GM21515 (cell line): ENCODE data around the gene TPO.

Experiments used
- ATAC-seq: cut with Tn5 transposase; IDR thresholded peaks from one replicate; pipeline ENCODE4 v1.9.1; 2021; ENCODE audit not compliant: unreplicated experiment

The TPO gene

DNA sequence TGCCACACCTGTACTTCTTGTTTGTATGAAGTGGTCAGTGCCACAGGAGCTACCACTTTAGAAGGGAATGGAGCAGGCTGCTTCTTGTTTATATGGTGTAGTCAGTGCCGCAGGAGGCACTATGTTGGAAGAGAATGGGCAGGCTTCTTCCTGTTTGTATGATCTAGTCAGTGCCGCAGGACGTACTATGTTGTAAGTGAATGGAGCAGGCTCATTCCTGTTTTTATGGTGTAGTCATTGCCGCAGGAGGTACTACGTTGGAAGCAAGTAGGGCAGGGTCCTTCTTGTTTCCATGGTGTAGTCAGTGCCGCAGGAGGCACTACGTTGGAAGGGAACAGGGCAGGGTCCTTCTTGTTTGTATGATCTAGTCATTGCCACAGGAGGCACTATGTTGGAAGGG, 27.3 kb downstream of the TPO start:
- no peak for ATAC-seq

DNA sequence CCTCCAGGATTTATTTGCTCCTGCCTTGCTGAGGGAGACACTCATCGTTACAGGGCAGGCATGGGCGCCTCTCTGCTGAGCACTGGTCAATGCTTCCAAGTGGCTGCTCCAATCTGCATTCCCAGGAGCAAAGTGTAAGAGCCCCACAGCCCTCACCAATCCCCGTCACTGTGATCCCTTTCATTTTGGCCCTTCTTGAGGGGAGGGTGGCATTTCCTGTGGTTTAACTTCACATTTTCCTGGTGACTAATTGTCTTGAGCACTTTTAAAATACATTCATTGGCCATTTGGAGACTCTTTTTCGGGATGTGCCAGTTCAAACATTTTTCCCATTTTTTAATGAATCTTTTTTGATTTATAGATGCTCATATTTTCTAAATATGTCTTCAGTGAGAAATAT, 33.0 kb downstream of the TPO start:
- ATAC-seq: no peak

DNA sequence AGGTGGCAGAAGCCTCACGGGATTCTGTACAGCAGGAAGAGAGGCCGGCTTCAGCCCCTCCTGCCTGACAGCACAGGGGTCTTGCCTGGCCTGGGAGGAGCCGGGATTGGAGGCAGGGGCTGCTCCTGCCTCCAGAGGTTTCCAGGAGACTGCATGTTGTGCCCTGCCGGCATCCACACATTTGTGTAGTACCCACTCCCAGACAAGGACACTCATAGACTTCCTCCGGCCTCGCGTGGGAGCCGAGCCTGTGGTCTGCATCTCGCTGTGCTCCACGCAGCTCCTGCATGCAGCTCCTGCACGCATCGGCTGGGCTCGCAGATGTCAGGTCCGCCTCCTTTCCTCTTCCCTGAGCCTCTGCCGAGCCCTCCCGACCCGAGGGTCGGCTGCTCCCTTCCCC, 34.7 kb downstream of the TPO start:
- ATAC-seq: no peak

DNA sequence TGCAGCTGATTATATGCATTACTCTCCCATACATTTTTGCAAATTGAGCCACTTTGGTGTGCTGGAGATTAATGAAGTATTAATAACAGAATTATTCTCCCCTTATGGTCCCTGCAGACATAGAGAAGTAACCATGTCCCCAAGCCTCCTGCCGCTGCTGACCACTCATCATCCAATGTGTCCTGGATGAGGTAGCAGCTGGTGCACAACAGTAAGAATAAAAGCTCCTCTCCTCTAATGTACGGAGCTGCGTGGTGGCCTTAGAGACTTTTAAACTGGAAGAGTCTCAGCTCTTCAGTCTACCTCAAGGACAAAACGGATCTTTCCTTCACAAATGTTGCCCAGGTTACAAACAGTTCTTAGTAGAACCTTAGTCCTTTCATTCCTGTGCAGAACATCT, 37.7 kb downstream of the TPO start:
- ATAC-seq: no peak

DNA sequence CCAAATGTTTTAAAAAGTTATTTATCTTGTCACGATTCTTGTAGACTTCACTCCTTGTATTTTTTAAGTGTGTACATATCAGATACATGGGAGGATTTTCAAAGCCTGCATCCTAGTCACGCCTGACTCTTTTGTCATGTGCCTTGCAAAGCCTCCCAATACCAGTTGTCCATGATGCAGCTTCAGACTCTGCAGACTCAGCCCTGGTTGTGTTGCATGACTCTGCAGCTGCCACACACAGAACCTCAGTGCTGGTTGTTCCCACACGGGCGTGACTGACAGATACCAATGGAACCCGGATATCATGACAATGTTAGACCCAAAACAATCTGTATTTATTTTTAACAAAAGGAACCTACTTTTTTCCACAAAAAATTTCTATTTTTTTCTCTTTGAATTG, 38.2 kb downstream of the TPO start:
- ATAC-seq: no peak

DNA sequence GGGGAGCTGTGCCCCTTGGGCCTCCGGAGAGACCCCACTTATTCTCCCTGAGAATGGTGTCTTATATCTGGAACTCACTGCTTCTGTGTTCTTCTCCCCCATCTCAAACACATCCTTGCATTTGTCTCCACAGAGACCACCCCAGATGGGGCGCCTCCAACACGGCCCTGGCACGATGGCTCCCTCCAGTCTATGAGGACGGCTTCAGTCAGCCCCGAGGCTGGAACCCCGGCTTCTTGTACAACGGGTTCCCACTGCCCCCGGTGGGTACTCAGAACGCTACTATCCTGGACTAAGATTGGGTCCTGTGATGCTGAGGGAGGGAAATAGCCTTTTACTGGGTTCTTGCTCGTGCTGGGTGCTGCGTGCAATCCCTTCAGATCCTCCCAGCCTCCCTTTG, 40.3 kb downstream of the TPO start:
- no peak for ATAC-seq

DNA sequence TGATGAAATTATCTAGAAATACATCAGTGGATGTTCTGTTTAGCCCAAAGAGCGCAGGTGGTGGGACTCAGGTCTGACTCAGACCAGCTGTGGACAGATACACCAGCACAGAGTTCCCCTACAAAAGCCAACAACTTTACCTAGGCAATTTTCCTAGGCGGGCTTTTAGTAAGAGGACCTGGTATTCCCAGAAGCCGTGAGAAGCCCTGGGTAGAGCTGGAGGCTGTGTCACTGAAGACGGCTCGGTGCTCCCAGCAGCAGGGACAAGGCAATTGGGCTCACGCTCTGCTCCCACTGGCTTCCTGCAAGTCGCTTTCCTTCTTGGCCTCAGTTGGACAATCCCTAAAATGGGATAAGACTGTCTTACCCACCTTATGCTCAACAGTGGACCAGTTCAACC, 41.1 kb downstream of the TPO start:
- no peak for ATAC-seq

DNA sequence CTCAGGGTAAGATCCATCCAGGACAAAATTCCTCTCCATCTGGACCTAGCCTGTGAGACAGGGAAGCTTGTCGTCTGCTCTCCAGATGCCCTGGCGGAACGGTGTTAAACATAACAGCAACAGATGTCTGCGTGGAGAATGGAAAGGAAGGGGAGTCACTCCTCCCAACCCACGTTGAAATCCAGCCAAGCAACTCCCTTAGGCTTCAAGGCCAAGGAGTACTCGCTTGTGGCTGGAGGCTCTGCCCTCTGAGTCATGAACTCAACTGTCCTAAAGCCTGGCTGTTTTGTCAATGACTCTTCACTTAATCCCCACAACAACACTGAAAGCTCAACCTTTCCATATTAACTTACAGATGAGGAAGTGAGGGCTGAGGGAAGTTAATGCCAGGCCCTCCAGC, 42.2 kb downstream of the TPO start:
- no peak for ATAC-seq

DNA sequence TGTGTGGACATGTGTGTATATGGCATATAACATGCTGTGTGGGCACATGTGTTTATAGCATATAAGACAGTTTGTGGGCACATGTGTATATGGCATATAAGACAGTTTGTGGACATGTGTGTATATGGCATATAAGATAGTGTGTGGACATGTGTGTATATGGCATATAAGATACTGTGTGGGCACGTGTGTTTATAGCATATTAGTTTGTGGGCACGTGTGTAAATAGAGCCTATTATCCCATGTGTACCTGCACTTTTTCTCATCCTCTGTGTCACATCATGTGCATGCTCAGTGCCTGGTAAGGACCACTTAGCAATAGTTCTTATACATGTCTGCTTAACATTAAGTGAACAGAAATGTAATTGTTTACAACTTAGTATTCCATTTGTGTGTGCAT, 45.2 kb downstream of the TPO start:
- no peak for ATAC-seq

DNA sequence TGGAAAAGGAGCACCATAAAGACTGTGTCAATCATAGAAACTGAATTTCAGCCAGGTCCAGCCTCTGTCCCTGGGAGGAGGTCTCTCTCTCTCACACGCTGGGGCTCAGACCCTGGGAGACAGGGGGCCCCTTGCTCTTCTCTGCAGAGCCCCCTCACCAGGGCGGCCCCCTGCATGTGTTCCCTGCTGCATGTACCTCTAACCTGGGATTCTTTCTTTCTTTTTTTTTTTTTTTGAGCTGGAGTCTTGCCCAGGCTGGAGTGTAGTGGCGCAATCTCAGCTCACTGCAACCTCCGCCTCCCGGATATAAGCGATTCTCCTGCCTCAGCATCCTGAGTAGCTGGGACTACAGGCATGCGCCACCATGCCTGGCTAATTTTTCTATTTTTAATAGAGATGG, 46.5 kb downstream of the TPO start:
- ATAC-seq: no peak

DNA sequence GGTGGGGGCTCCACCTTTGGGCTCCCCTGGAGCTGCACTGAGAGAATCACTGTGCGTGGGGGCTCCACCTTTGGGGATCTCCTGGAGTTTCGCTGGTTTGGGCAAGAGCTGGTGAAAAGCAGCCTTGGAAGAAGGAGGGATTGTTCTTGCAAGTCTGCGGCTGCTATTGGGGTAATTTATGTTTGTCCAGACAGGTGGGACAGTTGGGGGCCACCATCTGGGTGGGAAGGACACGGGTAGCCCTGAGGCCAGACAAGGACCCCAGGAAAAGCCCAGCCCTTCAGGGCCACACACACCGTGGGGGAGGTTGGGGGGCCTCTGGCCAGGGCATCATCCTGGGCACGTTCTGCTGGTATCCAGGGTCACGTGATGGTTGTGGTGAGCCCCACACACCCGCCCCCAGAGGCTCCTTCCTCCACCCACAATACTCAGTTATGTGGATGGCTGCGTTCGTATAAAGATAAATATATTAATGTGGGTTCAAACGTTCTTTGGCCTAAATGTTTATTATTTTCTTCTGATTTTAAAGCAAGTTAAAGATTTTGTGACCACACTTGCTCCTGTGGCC, 47.7 kb downstream of the TPO start:
- ATAC-seq: no peak

DNA sequence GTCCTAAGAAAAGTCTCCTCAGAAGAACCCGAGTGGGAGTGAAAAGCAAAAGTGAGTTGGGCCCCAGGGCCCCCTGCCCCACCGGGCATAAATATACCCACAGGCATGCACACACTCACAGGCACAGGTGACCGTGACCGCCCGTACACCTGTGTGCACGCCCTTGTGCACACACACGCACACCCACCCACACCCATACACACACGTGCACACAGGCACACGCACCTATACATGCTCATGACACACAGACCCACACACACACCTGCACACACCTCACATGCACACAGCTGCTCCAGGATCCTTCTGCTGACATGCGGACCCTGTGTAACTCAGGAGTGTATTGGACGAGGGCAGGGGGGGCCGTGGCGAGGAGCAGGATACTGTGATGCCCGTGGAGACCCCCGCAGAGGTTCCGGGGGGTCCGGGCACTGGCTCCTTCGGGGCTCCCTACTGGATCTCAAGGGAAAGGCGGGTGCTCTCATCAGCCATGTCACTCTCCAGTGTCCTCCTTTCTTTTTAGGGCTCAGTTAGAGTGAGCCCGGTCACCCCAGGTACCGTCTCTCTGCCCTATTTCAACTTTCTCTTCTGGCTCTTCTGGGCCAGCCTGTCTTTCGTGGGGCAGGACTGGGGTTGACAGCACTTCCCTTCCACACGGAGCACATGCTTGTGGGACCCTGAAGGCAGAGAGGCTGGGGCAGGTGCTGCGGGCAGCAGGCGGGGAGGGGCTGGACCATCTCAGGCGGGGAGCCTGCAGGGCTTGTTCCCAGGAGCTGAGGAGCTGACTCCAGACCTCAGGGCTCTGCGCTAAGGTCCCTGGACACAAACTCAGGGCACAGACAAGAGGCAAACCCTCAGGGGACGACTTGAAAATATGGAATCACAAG, 48.5 kb downstream of the TPO start:
- ATAC-seq: no peak

DNA sequence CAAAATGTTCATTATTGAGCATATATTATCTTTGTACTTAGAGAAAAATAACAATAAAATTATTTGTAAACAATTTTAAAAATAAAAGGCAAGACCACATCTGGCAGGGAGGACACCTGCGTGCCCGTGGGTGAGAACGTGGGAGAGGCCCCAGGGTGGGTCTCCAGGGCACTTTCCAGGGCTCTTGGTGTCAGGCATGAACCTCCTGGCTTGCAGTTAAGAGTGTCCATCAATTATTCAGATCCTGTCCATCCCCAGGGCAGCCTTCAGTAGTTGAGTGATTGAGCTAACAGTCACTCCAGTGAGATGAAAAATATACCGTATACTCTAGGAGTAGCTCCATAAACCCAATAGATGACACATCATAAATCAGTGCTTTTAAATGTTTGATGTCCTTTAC, 49.7 kb downstream of the TPO start:
- ATAC-seq: no peak

DNA sequence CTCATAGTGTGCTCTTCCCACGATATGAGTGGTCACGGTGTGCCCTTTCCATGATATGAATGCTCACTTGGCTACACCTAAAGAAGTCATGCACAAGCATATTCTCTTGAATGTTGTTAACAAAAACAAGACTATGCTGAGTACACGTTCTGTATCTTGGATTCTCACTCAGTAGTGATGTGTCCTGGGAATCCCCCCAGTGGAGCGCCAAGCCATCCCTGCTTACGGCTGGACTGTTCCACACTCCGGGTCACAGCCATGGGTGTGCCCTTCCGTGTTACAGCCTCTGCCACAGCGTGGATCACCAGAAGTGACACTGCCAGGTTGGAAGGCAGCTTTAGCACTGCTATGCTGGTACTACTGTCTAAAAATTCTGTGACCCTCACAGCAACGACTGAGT, 59.1 kb downstream of the TPO start:
- ATAC-seq: no peak

DNA sequence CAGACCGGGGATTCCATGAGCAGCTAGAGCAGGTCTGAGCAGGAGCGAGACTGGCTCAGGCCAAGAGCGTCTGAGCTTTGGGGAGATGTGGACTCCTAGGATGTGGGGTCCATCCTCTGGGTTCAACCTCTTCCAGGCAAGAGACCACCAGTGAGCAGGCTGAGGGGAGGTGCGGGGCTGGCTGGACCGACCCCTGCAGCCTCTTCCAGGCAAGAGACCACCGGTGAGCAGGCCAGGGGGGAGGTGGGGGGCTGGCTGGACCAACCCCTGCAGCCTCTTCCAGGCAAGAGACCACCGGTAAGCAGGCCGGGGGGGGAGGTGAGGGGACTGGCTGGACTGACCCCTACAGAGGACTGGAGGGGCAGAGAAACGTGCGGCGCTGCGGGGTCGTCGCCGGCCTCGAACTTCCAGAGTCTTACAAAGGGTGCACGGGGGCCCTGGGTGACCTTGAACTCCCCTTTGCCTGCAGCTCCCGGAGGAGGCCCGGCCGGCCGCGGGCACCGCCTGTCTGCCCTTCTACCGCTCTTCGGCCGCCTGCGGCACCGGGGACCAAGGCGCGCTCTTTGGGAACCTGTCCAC, 63.4 kb downstream of the TPO start:
- no peak for ATAC-seq

DNA sequence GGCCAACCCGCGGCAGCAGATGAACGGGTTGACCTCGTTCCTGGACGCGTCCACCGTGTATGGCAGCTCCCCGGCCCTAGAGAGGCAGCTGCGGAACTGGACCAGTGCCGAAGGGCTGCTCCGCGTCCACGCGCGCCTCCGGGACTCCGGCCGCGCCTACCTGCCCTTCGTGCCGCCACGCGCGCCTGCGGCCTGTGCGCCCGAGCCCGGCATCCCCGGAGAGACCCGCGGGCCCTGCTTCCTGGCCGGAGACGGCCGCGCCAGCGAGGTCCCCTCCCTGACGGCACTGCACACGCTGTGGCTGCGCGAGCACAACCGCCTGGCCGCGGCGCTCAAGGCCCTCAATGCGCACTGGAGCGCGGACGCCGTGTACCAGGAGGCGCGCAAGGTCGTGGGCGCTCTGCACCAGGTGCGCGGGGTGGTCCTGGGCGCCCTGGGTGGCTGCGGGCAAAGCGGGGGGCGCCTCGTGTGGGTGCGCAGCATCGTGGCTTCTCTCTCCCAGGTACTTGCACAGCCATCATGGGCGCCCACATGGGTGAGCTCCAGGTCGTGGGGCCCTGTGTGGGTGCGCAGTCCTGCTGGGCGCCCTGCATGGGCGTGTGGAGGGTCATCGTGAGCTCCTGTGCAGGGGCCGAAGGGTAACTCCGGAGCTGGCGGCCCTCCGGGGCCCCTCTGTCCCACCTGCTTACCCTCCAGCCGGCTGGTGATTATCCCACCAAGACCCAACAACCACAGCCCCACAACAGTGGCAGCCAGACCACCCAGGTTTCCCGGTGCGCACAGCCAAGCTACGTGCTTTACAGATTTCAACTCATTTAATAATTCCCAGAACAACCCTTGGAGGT, 64.2 kb downstream of the TPO start:
- ATAC-seq: no peak

DNA sequence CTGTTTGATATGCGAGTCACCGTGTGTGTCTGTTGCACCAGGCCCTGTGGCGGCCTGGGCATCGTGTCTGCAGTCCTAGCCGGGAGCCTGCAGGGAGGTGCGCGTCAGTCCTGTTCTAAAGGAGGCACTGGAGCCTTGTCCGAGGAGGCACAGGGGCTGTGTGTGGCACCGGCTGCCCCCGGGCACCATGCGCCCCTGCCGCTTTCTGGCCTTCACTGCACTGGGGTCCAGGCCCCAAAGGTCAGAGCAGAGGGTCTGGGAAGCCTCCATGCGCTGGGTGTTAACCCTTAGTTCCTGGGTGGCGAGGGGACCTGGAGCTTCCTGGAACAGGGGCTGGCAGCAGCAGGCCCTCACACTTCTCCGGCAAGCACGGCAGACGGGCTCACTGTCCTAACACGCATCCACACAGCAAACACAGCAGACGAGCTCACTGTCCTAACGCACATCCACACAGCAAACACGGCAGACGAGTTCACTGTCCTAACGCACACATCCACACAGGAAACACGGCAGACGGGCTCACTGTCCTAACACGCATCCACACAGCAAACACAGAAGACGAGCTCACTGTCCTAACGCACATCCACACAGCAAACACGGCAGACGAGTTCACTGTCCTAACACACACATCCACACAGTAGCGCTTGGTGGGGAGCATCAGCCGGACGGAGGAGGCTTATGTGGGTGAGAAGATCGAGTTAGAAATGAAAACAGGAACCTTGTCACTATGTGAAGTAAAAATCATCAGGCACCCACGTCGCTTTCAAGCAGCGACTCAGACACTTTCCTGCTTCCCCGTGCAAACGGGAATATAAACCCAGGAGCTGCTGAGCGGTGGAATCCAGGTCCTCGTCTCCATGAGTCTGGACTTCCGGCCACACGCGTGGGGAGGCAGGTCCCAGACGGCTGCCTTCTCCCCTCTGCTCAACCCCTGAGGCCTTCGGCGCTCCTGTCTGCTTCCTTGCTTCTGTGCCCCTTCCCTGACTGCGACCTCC, 65.3 kb downstream of the TPO start:
- ATAC-seq: no peak

DNA sequence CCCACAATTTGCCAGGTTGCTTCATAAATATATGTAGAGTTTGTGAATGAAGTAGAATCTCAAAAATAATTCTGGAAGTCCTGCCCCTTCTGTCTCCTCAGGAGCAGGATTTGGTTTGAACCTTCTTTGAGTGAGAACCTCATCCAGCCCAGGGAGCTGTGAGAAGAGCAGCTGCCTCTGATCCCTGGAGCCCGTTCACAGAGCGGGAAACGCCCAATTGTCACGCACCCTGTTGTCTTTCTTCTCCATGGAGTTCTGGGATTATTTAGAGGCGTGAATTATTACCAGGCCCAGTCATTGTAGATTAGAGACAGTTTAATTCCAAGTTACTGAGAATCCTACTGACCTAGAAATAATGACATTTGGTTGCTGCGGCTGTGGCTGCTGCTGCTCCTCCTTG, 66.1 kb downstream of the TPO start:
- ATAC-seq: no peak

DNA sequence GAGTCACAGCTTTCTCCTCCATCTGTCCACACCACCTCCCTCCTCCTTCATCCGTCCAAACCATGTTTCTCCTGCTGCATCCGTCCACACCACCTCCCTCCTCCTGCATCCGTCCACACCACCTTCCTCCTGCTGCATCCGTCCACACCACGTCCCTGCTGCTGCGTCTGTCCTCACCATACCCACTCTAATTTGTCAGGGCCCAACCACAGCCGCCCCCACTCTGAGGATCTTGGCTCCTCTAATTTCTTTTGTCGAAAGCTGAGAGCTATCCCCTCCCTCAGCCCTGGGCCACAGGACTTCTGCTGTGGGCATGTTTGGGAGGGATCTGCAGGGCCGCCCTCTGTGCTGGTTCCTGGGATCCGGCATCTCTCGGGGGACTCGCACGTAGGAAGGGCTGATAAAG, 67.4 kb downstream of the TPO start:
- ATAC-seq: no peak
